ENCODE data around the gene CLASRP.

CLASRP gene

GRCh38 chr19:45063851-45064801, 25.3 kb downstream of the CLASRP start:
- DNase-seq, result no peak

- no peak for DNase-seq
Measured at GRCh38 chr19:45066921-45067661, 28.2 kb downstream of the CLASRP start.

- no peak for DNase-seq
Measured at GRCh38 chr19:45068041-45068440, 29.2 kb downstream of the CLASRP start.

DNA sequence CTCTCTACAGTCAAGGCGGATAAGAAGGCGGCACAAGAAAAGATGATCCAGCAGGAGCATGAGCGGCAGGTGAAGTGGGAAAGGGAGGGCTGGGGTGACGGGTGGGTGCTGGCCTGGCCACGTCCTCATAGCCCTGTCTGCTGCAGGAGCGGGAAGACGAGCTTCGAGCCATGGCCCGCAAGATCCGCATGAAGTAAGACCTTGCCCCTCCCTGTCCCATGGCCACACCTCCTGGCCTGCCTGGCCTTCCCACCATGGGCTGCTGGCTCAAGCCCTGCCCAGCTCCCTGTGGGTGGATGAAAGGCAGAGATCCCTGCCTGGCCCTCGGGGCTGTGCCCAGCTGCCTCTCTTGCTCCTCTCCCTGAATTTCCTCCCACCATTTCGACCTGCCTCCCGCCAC, 30.2 kb downstream of the CLASRP start:
- DNase-seq, result no peak

GRCh38 chr19:45070214-45070613, 31.4 kb downstream of the CLASRP start:
- no peak for DNase-seq

DNA sequence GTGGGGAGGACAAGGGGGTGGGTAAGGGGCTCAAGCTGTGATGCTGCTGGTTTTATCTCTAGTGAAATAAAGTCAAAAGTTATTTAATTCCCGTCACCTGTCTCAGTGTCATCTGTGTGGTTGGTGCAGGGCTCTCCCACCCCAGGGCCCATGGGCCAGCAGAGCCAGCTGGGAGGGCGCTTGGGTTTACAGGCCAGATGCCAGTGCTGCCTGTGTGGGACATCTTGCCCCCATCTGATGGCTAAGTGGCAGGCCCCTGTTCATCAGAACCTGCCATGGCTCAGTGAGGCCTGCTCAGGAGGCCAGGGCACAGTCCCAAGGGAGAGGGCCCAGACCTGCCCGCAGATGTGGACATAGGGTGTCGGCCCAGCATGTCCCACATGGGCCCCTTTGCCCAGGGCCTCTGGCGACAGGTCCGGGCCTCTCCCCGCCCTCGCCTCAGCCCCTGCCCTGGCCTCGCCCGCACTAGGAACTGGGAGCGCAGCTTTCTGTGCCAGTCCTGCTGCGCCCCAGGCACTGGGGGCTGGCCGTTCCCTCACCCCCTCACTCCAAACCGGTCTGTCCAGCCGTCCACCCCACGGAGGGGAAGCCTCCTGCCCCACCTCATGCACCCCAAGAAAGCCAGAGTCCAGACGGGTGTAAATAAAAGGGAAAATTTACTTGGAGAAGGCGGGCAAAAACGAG, 32.2 kb downstream of the CLASRP start:
- no peak for DNase-seq

- no peak for DNase-seq
Measured at GRCh38 chr19:45071545-45071938, 32.7 kb downstream of the CLASRP start.

GRCh38 chr19:45071969-45072790, 33.3 kb downstream of the CLASRP start:
- no peak for DNase-seq

DNA sequence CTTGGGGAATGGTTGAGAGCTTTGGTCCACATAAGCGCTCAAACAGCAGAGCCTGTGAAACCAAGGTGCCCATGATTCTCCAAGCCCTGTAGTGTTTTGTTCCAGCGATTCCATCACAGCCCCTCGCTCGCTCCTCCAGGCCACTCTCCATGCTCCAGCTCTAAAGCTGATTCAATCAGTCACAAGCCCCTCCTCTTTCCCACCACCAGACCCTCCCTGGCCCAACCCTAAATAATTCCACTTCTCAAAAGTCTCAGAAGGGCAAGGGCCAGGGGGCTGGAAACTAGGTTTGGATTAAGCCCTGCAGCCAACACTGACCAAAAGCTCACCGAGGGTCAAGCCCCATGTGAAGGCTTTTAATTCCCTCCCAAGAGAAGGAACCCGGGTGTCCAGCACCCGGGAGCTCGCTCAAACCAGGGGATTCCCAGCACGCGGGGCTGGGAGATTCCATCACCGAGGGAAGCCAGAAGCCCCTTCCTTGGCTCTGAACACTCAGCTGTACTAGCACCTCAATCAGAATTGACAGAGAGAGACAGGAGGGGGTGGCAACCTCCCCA, 36.0 kb downstream of the CLASRP start:
- no peak for DNase-seq

- DNase-seq, result no peak
Measured at GRCh38 chr19:45075301-45076028, 36.6 kb downstream of the CLASRP start.

- DNase-seq, result peak; percentile 71
Measured at GRCh38 chr19:45076029-45076850, 37.4 kb downstream of the CLASRP start, which contains the start of gene ZNF296. Gene ZNF296 (minus strand): TSS chr19:45076478. CDS start chr19:45076373, 105 bp downstream.

DNA sequence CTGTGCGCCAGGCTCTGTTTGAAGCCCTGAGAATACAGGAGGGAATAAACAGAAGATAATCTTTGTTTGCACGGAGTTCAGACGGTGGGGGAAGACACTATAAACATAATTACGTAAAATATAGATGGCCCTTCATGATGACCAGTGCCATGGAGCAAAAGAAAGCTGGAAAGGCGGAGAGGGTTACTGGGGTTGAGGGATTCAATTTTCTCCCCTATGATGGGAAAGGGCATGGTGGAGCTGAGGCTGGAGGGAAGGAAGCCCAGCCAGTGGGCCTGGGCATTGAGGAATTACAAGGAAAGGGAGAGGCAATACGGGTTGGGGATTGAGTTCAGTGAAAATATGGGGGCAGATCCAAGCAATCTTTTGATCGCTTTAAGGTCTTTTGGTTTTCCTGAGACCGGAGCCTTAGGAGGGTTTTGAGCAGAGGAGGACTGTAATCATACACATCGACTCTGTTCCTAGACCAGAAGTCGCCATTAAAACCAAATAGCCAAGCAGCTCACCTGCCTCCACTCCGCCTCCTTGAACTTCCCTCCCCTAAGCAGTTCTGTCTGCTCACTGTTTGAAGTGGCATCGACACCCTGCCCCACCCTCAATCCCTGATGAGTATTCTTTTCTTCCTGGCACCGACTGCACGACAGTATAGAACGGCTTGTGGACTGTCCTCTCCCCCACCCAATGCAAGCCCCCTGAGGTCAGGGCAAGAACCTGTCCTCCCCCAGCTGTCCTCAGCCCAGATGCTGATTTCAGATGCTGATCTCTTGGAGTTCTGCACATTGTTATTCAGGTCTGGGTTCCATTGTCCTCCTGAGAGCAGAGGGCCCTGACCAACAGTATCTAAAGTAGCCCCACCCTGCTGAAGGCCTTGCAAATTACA, 38.2 kb downstream of the CLASRP start:
- no peak for DNase-seq

- DNase-seq, result no peak
Measured at GRCh38 chr19:45078390-45079062, 39.7 kb downstream of the CLASRP start.

GRCh38 chr19:45079063-45079910, 40.4 kb downstream of the CLASRP start, which contains the start of gene GEMIN7:
Gene GEMIN7 (plus strand): TSS chr19:45079260. CDS start chr19:45090115, 10,855 bp downstream.
- DNase-seq, result peak; percentile 67

DNA sequence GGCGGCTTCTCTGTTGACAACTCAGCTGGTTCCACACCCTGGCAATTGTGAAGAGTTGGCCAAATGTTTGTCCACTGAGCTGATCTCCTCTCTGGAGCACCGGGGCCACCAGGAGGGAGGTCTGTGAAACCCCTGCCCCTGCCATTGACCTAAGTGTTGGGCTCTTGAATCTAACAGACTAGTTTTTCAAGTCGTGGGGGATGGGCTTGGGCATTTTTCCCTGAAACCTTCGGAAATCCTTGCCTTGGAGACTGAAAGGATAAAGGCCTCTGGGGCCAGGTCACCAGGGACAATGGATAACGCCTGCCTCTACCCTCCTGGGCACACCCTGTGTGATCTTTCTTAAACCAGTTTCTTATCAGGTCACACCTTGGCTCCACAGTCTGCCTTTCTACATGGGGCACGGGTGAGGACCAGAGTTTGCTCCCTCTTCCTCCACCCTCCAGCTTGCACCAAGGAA, 41.1 kb downstream of the CLASRP start:
- no peak for DNase-seq

DNA sequence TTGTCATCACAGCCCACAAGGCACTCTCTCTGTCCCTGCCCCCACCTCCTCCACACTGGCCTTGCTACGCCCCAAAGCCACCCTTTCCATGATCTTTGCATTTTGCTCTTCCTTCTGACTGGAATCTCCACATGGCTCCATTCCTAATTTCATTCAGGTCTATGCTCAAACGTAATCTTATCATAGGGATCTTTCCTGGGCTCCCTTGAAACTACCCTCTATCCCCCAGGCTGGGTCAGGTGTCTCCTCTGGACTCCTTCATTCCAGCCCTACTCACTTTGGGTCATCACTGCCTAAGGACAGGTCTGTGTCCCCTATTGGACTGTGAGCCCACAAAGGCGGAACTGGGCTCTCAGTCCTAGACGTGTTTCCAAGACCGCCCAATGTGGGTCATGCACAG, 43.3 kb downstream of the CLASRP start:
- no peak for DNase-seq

DNA sequence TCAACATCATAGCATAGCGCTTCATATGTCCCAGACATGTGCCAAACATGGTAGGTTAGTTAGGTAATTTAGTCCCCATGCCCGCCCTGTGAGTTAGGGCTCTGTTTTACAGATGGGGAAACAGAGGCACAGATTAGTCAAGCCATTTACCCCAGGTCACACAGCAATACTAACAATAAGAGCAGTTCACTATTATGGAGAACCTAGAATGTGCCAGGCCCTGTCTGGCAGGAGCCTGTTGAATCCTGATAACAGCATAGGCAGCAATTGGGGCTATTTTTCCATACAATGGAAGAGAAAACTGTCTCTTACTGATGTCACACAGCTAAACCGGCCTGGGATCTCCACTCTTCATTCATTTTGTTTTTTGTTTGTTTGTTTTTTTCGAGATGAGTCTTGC, 47.6 kb downstream of the CLASRP start:
- DNase-seq, result no peak

Measured in activated gamma-delta T cell (primary cell).